ENCODE measurements around the gene HVCN1.
"Not testable (repeated sequence)": the region's sequence is repeated elsewhere in the genome, so short reads cannot be mapped to it uniquely, and the experiment has no call there.

The HVCN1 gene

DNA sequence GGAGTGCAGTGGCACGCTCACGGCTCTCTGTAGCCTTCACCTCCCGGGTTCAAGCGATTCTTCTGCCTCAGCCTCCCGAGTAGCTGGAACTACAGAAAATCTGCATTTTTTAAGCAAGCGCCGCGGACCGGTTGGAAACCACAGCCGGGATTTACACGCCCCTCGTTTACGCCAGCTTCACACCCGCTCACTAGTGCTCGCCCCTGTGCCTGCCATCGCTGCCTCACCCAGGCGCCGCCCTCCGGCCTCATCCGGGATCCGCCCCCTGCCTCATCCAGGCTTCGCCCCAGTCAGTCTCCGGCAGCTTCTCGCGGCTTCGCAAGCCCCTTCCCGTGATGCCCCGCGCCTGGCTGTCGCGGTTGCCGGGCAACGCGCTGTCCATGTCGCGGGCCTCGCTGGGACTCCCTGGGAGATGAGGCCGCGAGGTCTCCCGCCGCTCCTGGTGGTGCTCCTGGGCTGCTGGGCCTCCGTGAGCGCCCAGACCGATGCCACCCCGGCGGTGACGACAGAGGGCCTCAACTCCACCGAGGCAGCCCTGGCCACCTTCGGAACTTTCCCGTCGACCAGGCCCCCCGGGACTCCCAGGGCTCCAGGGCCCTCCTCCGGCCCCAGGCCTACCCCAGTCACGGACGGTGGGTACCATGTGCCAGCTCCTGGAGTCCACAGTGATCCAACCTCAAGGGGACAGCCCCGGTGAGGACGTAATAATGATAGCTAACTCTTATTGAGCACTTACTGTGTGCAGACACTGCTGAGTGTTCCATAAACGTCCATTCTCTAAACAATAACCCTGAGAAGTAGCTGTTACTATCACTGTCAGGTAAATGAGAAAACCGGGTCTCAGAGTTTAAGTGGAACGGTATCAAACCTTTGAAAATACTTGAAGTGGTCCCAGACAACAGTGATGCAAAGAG is 74.9 kb downstream of the HVCN1 start, which contains the start of gene TCTN1:
TCTN1 (plus strand) TSS at position 359 of the 914 bp plus-strand sequence; CDS start at position 413, 54 bp downstream.
- DNase-seq = peak; percentile 98
- Mint-ChIP-seq H3K4me1 (peaks cover 12% of the 10 kb centered on the region), H3K36me3 (ENCODE audit: low read depth) (peaks cover 13% of the 10 kb centered on the region), H3K27ac (no peak within 1 kb of the TSS), H3K9me3 (no peaks in the 10 kb centered on the region), H3K27me3 (ENCODE audit: low read depth, poor library complexity) (peaks cover 6% of the 10 kb centered on the region), H3K4me3 (peak within 1 kb of the TSS; percentile 84)
- TF ChIP-seq, protein P1, sequence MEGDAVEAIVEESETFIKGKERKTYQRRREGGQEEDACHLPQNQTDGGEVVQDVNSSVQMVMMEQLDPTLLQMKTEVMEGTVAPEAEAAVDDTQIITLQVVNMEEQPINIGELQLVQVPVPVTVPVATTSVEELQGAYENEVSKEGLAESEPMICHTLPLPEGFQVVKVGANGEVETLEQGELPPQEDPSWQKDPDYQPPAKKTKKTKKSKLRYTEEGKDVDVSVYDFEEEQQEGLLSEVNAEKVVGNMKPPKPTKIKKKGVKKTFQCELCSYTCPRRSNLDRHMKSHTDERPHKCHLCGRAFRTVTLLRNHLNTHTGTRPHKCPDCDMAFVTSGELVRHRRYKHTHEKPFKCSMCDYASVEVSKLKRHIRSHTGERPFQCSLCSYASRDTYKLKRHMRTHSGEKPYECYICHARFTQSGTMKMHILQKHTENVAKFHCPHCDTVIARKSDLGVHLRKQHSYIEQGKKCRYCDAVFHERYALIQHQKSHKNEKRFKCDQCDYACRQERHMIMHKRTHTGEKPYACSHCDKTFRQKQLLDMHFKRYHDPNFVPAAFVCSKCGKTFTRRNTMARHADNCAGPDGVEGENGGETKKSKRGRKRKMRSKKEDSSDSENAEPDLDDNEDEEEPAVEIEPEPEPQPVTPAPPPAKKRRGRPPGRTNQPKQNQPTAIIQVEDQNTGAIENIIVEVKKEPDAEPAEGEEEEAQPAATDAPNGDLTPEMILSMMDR (IDR thresholded peaks at IDR 0.05) = no peak

DNA sequence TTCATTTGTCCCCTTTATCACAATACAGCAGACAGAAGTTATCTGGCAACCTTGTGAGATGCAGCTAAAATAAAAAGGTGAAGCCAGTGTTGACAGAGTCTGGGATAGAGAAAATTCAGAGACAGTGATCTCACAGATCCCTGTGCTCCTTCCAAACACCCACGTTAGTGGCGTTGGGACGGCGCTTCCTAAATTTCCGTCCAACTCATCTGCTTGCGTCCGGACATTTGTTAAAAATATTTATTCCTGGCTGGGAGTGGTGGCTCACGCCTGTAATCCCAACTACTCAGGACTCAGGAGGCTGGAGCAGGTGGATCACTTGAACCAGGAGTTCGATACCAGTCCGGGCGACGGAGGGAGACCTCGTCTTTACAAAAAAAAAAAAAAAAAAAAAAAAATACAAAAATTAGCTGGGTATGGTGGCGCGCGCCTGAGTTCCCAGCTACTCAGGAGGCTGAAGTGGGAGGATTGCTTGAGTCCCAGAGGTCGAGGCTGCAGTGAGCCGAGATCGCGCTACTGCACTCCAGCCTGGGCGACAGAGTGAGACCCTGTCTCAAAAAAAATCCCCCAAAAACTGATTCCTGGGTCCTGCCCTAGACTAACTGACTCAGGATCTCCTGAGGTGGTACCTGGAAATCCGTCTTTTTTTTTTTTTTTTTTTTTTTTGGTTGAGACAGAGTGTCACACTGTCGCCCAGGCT is 75.7 kb downstream of the HVCN1 start:
- no peak overlapping the region for H3K27ac Mint-ChIP-seq

DNA sequence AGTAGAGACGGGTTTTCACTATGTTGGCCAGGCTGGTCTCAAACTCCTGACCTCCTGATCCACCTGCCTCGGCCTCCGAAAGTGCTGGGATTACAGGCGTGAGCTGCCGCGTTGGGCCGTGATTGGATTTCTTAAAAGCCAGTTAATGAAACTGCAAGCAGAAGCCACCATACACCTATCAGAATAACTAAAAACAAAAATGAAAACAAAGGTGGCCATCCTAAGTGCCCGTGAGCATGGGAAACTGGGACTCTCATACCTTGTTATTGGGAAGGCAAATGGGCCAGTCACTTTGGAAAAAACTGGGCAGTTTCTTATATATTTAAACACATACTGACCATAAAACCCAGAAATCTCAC is 82.7 kb downstream of the HVCN1 start:
- no peaks in the 10 kb centered on the region for H3K9me3 Mint-ChIP-seq

More for the DNA sequence above, 75.7 kb downstream of the HVCN1 start:
- H3K4me3 Mint-ChIP-seq = peak overlapping the region; percentile 84
- TF ChIP-seq, protein P1 (IDR thresholded peaks at IDR 0.05) = no peak
- peaks cover 13% of the 10 kb centered on the region for H3K36me3 Mint-ChIP-seq (ENCODE audit: low read depth)
- no peaks in the 10 kb centered on the region for H3K9me3 Mint-ChIP-seq
- peaks cover 7% of the 10 kb centered on the region for H3K27me3 Mint-ChIP-seq (ENCODE audit: low read depth, poor library complexity)
- peaks cover 12% of the 10 kb centered on the region for H3K4me1 Mint-ChIP-seq
- DNase-seq = no peak

DNA sequence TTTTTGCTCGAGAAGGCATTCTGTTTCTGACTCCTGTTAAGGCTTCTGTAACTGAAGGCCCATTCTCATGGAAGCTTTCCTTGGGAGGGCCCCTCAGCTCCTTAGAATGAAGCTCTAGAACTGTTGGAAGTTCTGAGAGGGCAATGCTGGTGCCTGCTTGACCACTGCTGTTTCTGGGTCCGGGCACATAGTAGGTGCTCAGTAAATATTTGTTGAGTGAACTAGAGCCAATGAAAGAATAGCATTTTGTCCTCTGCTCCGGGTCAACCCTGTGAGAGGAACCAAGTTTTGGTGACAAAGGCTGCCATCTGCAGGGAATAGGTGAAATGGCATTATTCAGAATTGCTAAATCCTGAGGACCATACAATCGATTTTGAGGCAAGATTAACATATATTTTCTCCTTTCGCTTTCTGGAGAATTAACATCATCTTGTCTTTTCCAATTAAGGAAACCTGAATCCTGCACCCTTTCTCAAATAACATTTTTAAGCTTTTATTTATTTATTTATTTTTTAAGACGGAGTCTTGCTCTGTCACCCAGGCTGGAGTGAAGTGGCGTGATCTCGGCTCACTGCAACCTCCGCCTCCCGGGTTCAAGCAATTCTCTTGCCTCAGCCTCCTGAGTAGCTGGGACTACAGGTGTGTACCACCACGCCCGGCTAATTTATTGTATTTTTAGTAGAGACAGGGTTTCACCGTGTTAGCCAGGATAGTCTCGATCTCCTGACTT is 86.7 kb downstream of the HVCN1 start:
- H3K27me3 Mint-ChIP-seq (ENCODE audit: low read depth, poor library complexity); H3K9me3 Mint-ChIP-seq; H3K36me3 Mint-ChIP-seq (ENCODE audit: low read depth); H3K4me3 Mint-ChIP-seq; H3K27ac Mint-ChIP-seq; H3K4me1 Mint-ChIP-seq: not testable (repeated sequence)
- TF ChIP-seq, protein P1 (IDR thresholded peaks at IDR 0.05) = peak; percentile 66
- DNase-seq = peak; percentile 19

More for the DNA sequence above, 82.7 kb downstream of the HVCN1 start:
- H3K36me3 Mint-ChIP-seq (ENCODE audit: low read depth) = no peaks in the 10 kb centered on the region
- TF ChIP-seq, protein P1 (IDR thresholded peaks at IDR 0.05) = no peak
- H3K4me1 Mint-ChIP-seq = no peaks in the 10 kb centered on the region
- no peak overlapping the region for H3K27ac Mint-ChIP-seq
- no peak overlapping the region for H3K4me3 Mint-ChIP-seq
- no peak for DNase-seq
- peaks cover 7% of the 10 kb centered on the region for H3K27me3 Mint-ChIP-seq (ENCODE audit: low read depth, poor library complexity)

DNA sequence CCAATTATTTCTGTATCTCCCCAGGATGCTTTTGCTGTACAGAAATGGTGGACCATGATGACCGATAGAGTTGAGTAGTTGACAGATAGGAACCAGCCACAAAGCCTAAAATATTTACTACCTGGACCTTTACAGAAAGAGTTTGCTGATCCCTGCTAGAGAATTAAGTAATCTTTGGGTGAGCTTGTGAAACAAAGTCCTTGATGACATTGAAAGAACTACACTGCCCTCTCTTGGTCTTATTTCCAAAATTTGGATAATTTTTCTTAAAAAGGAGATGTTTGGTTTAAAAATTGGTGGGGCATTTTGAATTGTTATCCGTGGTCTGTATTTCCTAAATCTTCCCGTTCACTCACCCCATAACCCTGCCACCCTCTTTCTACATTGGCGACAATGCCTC is 88.7 kb downstream of the HVCN1 start:
- H3K9me3 Mint-ChIP-seq = no peaks in the 10 kb centered on the region
- H3K27ac Mint-ChIP-seq = no peak overlapping the region

More for the DNA sequence above, 88.7 kb downstream of the HVCN1 start:
- Mint-ChIP-seq H3K4me1 (no peaks in the 10 kb centered on the region), H3K4me3 (no peak overlapping the region), H3K27me3 (ENCODE audit: low read depth, poor library complexity) (peaks cover 22% of the 10 kb centered on the region), H3K36me3 (ENCODE audit: low read depth) (no peaks in the 10 kb centered on the region)
- TF ChIP-seq, protein P1 (IDR thresholded peaks at IDR 0.05) = peak; percentile 21
- DNase-seq = no peak
